Measurements from ENCODE around the gene ZCWPW2.

The ZCWPW2 gene

GRCh38 chr3:28386049-28386448 lies 37.5 kb downstream of the ZCWPW2 start:
- DNase-seq, result peak; percentile 2

- DNase-seq, result no peak
Observed at GRCh38 chr3:28388978-28389377, 40.5 kb downstream of the ZCWPW2 start.

GRCh38 chr3:28399206-28399605 lies 50.7 kb downstream of the ZCWPW2 start:
- no peak for DNase-seq

- no peak for DNase-seq
Observed at GRCh38 chr3:28406241-28406640, 57.7 kb downstream of the ZCWPW2 start.

- DNase-seq, result peak; percentile 1
Observed at GRCh38 chr3:28449398-28449797, 100.9 kb downstream of the ZCWPW2 start.

GRCh38 chr3:28462866-28463265 lies 114.3 kb downstream of the ZCWPW2 start:
- no peak for DNase-seq

GRCh38 chr3:28467414-28467813 lies 118.9 kb downstream of the ZCWPW2 start:
- DNase-seq, result no peak

GRCh38 chr3:28476194-28476593 lies 127.7 kb downstream of the ZCWPW2 start:
- DNase-seq, result peak; percentile 65

- DNase-seq, result no peak
Observed at GRCh38 chr3:28476764-28477163, 128.2 kb downstream of the ZCWPW2 start.

- DNase-seq, result no peak
Observed at GRCh38 chr3:28485164-28485563, 136.6 kb downstream of the ZCWPW2 start.

GRCh38 chr3:28495301-28495700 lies 146.8 kb downstream of the ZCWPW2 start:
- DNase-seq, result no peak

GRCh38 chr3:28502397-28502937 lies 153.9 kb downstream of the ZCWPW2 start:
- DNase-seq, result no peak

- no peak for DNase-seq
Observed at GRCh38 chr3:28504976-28505375, 156.5 kb downstream of the ZCWPW2 start.

- DNase-seq, result no peak
Observed at GRCh38 chr3:28521663-28522062, 173.1 kb downstream of the ZCWPW2 start.

- no peak for DNase-seq
Observed at GRCh38 chr3:28542351-28542750, 193.8 kb downstream of the ZCWPW2 start.

- DNase-seq, result no peak
Observed at GRCh38 chr3:28544236-28544635, 195.7 kb downstream of the ZCWPW2 start.

GRCh38 chr3:28544831-28545230 lies 196.3 kb downstream of the ZCWPW2 start:
- DNase-seq, result no peak

- DNase-seq, result no peak
Observed at GRCh38 chr3:28547677-28548076, 199.2 kb downstream of the ZCWPW2 start.

GRCh38 chr3:28553175-28553574 lies 204.7 kb downstream of the ZCWPW2 start:
- DNase-seq, result no peak

GRCh38 chr3:28556195-28556594 lies 207.7 kb downstream of the ZCWPW2 start:
- DNase-seq, result no peak

- no peak for DNase-seq
Observed at GRCh38 chr3:28564211-28564610, 215.7 kb downstream of the ZCWPW2 start.

GRCh38 chr3:28569357-28569756 lies 220.8 kb downstream of the ZCWPW2 start:
- no peak for DNase-seq

- DNase-seq, result no peak
Observed at GRCh38 chr3:28574036-28574435, 225.5 kb downstream of the ZCWPW2 start.

- DNase-seq, result no peak
Observed at GRCh38 chr3:28575100-28575745, 226.7 kb downstream of the ZCWPW2 start.

Data from hematopoietic multipotent progenitor cell treated with erythropoietin and hydrocortisone succinate and interleukin-3 and kit ligand, for 6 days (in vitro differentiated cells).